Neural cell (in vitro differentiated cells): ENCODE data around the gene PBX1. TPM values are rescaled to one million over a fixed set of nuclear protein-coding genes. Genes with fewer than 3 reads are reported as not detected.

ENCODE experiments used
- H2AFZ ChIP-seq: fragments of 200-600, 300-800 bp; sonication (generic), shearing (Covaris generic); 2 replicates; pipeline ENCODE4 v1.6.0; 2014; ENCODE audit warnings: low read depth, mild to moderate bottlenecking, antibody characterized with exemption, low read length, moderate library complexity
- H3F3A ChIP-seq: fragments of 200-600 bp; shearing (Covaris generic); 2 replicates; pipeline ENCODE4 v1.6.1; 2016; ENCODE audit warnings: mild to moderate bottlenecking, moderate library complexity, mixed read lengths, antibody characterized with exemption, low read length; ENCODE audit not compliant: insufficient read depth, poor library complexity, severe bottlenecking
- H3K27ac ChIP-seq: fragments of 200-600, 300-800 bp; sonication (generic), shearing (Covaris generic); 2 replicates; pipeline ENCODE4 v1.5.1; 2014; ENCODE audit warnings: mild to moderate bottlenecking, low read length, moderate library complexity
- H3K27me3 ChIP-seq: fragments of 300-800, 200-600 bp; sonication (generic), shearing (Covaris generic); 2 replicates; pipeline ENCODE4 v1.6.0; 2014; ENCODE audit warnings: mild to moderate bottlenecking, low read depth, low read length, moderate library complexity; ENCODE audit not compliant: insufficient read depth
- H3K36me3 ChIP-seq: fragments of 300-800, 200-600 bp; sonication (generic), shearing (Covaris generic); 2 replicates; pipeline ENCODE4 v1.5.1; 2014; ENCODE audit warnings: mild to moderate bottlenecking, antibody characterized with exemption, low read length, moderate library complexity; ENCODE audit not compliant: insufficient read depth
- H3K4me2 ChIP-seq: fragments of 300-800, 200-600 bp; sonication (generic), shearing (Covaris generic); 2 replicates; pipeline ENCODE4 v1.6.0; 2014; ENCODE audit warnings: mild to moderate bottlenecking, low read length
- H3K4me3 ChIP-seq: fragments of 300-800, 200-600 bp; sonication (generic), shearing (Covaris generic); 2 replicates; pipeline ENCODE4 v1.5.1; 2014; ENCODE audit warnings: mild to moderate bottlenecking, low read length, moderate library complexity
- H3K79me2 ChIP-seq: fragments of 200-600 bp; shearing (Covaris generic); replicated peaks from 2 replicates; pipeline ENCODE4 v1.6.0; 2014; ENCODE audit warnings: mild to moderate bottlenecking, low read length, moderate library complexity; ENCODE audit not compliant: insufficient read depth
- H3K9ac ChIP-seq: fragments of 300-800, 200-600 bp; sonication (generic), shearing (Covaris generic); 2 replicates; pipeline ENCODE4 v1.6.1; 2016; ENCODE audit warnings: mild to moderate bottlenecking, low read length, mixed read lengths
- H3K9me2 ChIP-seq: fragments of 200-600 bp; shearing (Covaris generic); 2 replicates; pipeline ENCODE4 v1.6.1; 2016; ENCODE audit warnings: mild to moderate bottlenecking, low read length, mixed read lengths; ENCODE audit not compliant: insufficient read depth
- H3K9me3 ChIP-seq: fragments of 200-600, 300-800 bp; sonication (generic), shearing (Covaris generic); 2 replicates; pipeline ENCODE4 v1.6.1; 2016; ENCODE audit warnings: mild to moderate bottlenecking, mixed run types, low read length, moderate library complexity, mixed read lengths
- H4K20me1 ChIP-seq: fragments of 200-600 bp; shearing (Covaris generic); 2 replicates; pipeline ENCODE4 v1.6.1; 2016; ENCODE audit warnings: mild to moderate bottlenecking, mixed run types; ENCODE audit not compliant: insufficient read depth
- EP300 ChIP-seq: fragments of 450-650 bp; conservative IDR thresholded peaks from 2 replicates; pipeline ENCODE4 v1.6.1; 2014; ENCODE audit warnings: antibody characterized with exemption, mild to moderate bottlenecking, moderate library complexity; ENCODE audit not compliant: poor library complexity, severe bottlenecking
- EZH2 ChIP-seq: fragments of 200-600, 300-800 bp; shearing (Covaris generic), sonication (generic); IDR thresholded peaks from 2 replicates; pipeline ENCODE4 v1.6.1; 2014; ENCODE audit warnings: antibody characterized with exemption, low read length, borderline replicate concordance, mild to moderate bottlenecking; ENCODE audit not compliant: insufficient read depth, poor library complexity, severe bottlenecking
- MXI1 ChIP-seq: fragments of 450-650 bp; conservative IDR thresholded peaks from 2 replicates; pipeline ENCODE4 v1.6.1; 2014; ENCODE audit warnings: antibody characterized with exemption, mild to moderate bottlenecking; ENCODE audit not compliant: poor library complexity, severe bottlenecking
- POLR2AphosphoS5 ChIP-seq: IDR thresholded peaks from 2 replicates; pipeline ENCODE4 v1.6.1; 2012
- RAD21 ChIP-seq: fragments of 450-650 bp; conservative IDR thresholded peaks from 2 replicates; pipeline ENCODE4 v1.6.1; 2014; ENCODE audit warnings: antibody characterized with exemption, mild to moderate bottlenecking, moderate library complexity
- REST ChIP-seq: IDR thresholded peaks from 2 replicates; pipeline ENCODE4 v1.6.1; 2012; ENCODE audit warnings: borderline replicate concordance
- SMC3 ChIP-seq: fragments of 450-650 bp; conservative IDR thresholded peaks from 2 replicates; pipeline ENCODE4 v1.6.1; 2014; ENCODE audit warnings: antibody characterized with exemption, mild to moderate bottlenecking, moderate library complexity; ENCODE audit not compliant: poor library complexity
- TAF1 ChIP-seq: IDR thresholded peaks from 2 replicates; pipeline ENCODE4 v1.6.1; 2012; ENCODE audit warnings: low read depth
- polyA plus RNA-seq: library from polyadenylated mRNA; depleted of rRNA; stranded (reverse); fragments of >200 nt; gene quantifications from 2 replicates; pipeline ENCODE4 v1.2.3, GENCODE V29; 2014
- TF ChIP-seq, protein P1 (sequence below): fragments of 450-650 bp; IDR thresholded peaks from 2 replicates; pipeline ENCODE4 v1.5.1; 2014; ENCODE audit warnings: antibody characterized with exemption, mild to moderate bottlenecking, moderate library complexity; ENCODE audit not compliant: poor library complexity, severe bottlenecking

The PBX1 gene
- polyA plus RNA-seq, 1 donor from 2014 or later: 42.4 TPM

GRCh38 chr1:164801246-164801731 is 242.3 kb downstream of the PBX1 start:
- Histone ChIP-seq H3K9ac (no peak overlapping the region), H3K4me3 (no peak overlapping the region), H4K20me1 (no peaks in the 10 kb centered on the region), H3K36me3 (peaks cover 18% of the 10 kb centered on the region), H3K27me3 (no peaks in the 10 kb centered on the region), H3K4me2 (no peak overlapping the region), H3K9me2 (no peaks in the 10 kb centered on the region), H3K79me2 (peaks cover 7% of the 10 kb centered on the region), H3K27ac (no peak overlapping the region), H3K9me3 (no peaks in the 10 kb centered on the region), H3F3A (no peaks in the 10 kb centered on the region), H2AFZ (no peak overlapping the region)
- TF ChIP-seq MXI1: no peak
- TF ChIP-seq RAD21: no peak
- TF ChIP-seq REST: no peak
- TF ChIP-seq POLR2AphosphoS5: no peak
- no peak for TF ChIP-seq SMC3
- TF ChIP-seq EP300: no peak
- TF ChIP-seq, protein P1, sequence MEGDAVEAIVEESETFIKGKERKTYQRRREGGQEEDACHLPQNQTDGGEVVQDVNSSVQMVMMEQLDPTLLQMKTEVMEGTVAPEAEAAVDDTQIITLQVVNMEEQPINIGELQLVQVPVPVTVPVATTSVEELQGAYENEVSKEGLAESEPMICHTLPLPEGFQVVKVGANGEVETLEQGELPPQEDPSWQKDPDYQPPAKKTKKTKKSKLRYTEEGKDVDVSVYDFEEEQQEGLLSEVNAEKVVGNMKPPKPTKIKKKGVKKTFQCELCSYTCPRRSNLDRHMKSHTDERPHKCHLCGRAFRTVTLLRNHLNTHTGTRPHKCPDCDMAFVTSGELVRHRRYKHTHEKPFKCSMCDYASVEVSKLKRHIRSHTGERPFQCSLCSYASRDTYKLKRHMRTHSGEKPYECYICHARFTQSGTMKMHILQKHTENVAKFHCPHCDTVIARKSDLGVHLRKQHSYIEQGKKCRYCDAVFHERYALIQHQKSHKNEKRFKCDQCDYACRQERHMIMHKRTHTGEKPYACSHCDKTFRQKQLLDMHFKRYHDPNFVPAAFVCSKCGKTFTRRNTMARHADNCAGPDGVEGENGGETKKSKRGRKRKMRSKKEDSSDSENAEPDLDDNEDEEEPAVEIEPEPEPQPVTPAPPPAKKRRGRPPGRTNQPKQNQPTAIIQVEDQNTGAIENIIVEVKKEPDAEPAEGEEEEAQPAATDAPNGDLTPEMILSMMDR: no peak
- TF ChIP-seq EZH2: no peak
- TF ChIP-seq TAF1: no peak

DNA sequence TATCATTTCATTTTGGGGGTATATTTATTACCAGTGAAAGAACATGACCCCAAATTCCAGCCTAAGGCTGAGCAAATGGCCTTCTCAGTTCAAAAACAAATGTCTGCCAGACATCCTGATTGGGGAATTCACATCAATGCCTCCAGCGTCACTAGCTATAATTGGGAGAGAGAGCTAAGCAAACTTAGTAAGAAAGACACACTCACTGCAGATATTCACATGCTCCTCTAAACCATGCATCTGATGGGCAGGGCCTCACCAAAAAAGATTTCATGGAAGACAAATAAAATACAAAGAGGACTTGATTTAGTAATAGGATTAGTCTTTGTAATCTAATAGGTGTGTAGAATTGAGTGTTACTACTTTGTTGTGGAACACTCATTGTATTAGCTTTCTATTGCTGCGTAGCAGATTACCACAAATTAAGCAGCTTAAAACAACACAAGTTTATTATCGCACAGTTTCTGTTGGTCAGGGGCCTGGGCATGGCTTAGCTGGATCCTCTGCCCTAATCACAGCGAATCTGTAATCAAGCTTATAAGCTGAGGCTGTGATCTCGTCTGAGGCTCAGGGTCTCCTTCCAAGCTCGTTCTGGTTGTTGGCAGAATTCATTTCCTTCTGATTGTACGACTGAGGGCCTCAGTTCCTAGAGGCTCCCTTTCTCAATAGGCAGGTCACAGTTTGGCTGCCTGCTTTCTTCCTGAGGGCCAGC is 243.0 kb downstream of the PBX1 start:
- H3K4me2 ChIP-seq: no peak overlapping the region
- no peak for TF ChIP-seq TAF1
- no peak for TF ChIP-seq REST
- no peak for TF ChIP-seq RAD21
- TF ChIP-seq MXI1: no peak
- TF ChIP-seq POLR2AphosphoS5: no peak
- no peak for TF ChIP-seq EP300
- TF ChIP-seq, protein P1: no peak
- TF ChIP-seq EZH2: no peak
- TF ChIP-seq SMC3: no peak

More for the DNA sequence above, 243.0 kb downstream of the PBX1 start:
- H3K27ac ChIP-seq: no peak overlapping the region
- H3F3A ChIP-seq: no peaks in the 10 kb centered on the region
- H4K20me1 ChIP-seq: no peaks in the 10 kb centered on the region
- no peak overlapping the region for H2AFZ ChIP-seq
- no peaks in the 10 kb centered on the region for H3K9me2 ChIP-seq
- H3K79me2 ChIP-seq: peaks cover 5% of the 10 kb centered on the region
- H3K9ac ChIP-seq: no peak overlapping the region
- peaks cover 18% of the 10 kb centered on the region for H3K36me3 ChIP-seq
- H3K4me3 ChIP-seq: no peak overlapping the region
- no peaks in the 10 kb centered on the region for H3K27me3 ChIP-seq
- no peaks in the 10 kb centered on the region for H3K9me3 ChIP-seq
